Measurements from ENCODE around the gene CEACAM19. TPM values are rescaled to one million over a fixed set of nuclear protein-coding genes. Genes with fewer than 3 reads are reported as not detected.
"Not testable (repeated sequence)": the region's sequence is repeated elsewhere in the genome, so short reads cannot be mapped to it uniquely, and the experiment has no call there.

Gene CEACAM19, protein sequence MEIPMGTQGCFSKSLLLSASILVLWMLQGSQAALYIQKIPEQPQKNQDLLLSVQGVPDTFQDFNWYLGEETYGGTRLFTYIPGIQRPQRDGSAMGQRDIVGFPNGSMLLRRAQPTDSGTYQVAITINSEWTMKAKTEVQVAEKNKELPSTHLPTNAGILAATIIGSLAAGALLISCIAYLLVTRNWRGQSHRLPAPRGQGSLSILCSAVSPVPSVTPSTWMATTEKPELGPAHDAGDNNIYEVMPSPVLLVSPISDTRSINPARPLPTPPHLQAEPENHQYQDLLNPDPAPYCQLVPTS
- total RNA-seq = 1 to 10 TPM in 1 of 2 experiments, under 1 TPM in 1; 0.62 to 1.4 TPM

DNA sequence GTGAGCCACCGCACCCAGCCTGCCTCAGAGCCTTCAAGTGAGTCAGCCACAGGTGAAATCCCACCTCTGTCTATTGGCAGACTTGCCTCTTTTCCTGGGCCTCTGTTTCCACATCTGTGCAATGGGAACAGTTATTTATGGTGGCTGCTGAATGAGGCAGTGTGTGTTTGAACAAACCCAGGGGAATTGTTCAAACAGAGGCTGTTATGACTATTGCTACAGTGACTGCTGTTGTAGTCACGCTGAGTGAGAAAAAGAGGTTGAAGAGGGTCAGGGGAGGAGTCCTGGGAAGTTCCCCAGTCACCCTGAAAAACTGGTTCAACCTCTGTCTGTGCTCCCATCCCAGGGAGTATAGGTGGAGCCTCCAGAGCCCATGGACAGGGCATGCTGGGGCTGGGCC is at the start of gene CEACAM19:
CEACAM19 (plus strand) TSS at position 83 of the 400 bp plus-strand sequence. CDS start 450 bp downstream, outside the sequence.
- DNase-seq = no peak
- Mint-ChIP-seq H3K36me3 (no peaks in the 10 kb centered on the region), H3K4me3 (no peak within 1 kb of the TSS), H3K27ac (no peak within 1 kb of the TSS), H3K9me3 (no peaks in the 10 kb centered on the region), H3K4me1 (no peaks in the 10 kb centered on the region), H3K27me3 (no peaks in the 10 kb centered on the region)

DNA sequence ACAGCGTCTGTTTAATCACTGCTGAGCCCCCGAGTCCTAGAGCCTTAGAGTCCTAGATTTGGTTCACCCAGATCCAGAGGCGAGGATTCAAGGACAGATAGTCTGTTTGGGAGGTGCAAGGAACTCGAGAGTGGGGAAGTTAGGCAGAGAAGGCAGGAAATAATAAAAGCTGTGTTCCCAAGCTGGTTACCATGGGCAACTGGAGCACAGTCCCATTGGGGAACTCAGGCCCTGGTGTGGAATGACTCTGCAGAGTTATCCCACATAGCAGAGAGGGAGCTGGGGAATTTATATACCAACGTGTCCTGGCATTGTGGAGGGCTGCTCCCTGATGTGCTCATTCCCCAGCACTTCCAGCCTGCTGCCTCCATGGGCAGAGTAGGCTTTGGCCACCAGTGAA is 48.2 kb upstream of the CEACAM19 start:
- Mint-ChIP-seq H3K27ac (no peak overlapping the region), H3K27me3 (peaks cover 4% of the 10 kb centered on the region), H3K36me3 (no peaks in the 10 kb centered on the region), H3K4me3 (no peak overlapping the region), H3K9me3 (no peaks in the 10 kb centered on the region), H3K4me1 (no peaks in the 10 kb centered on the region)
- no peak for DNase-seq

DNA sequence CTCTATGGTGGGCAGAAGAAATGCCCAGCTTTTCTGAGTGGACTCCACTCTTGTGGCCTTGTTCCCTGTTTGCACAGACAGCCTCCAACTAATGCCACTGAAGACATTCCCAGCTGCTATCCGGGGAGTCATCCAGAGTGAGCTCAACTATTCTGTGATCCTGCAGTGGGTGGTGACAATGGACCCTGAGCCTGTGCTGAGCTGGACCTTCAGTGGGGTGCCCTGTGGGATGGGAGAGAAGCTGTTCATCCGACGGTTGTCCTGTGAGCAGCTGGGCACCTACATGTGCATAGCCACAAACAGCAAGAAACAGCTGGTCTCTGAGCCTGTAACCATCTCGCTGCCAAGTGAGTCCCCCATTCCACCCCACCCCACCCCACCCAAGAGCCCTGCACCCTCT is 47.7 kb upstream of the CEACAM19 start:
- Mint-ChIP-seq H3K27me3 (peaks cover 4% of the 10 kb centered on the region), H3K27ac (no peak overlapping the region), H3K4me1 (no peaks in the 10 kb centered on the region), H3K9me3 (no peaks in the 10 kb centered on the region), H3K4me3 (no peak overlapping the region), H3K36me3 (no peaks in the 10 kb centered on the region)
- DNase-seq = no peak

DNA sequence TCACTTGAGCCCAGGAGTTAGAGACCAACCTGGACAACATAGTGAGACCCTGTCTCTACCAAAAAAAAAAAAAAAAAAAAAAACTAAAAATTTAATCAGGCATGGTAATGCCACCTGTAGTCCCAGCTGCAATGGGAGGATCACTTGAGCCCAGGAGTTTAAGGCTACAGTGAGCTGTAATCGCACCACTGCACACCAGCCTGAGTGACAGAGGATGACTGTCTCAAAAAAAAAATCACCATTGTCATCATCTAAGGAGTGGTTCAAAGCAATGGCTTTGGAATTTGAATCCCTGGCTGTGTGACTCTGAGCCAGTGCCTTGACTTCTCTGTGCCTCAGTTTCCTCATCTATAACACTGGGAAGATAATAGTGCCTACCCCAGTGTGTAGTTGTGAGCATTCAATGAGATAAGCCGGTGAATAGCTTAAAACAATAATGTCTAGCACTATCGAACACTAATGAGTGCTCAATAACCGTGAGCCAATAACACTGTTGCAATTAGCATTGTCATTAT is 46.4 kb upstream of the CEACAM19 start:
- Mint-ChIP-seq H3K4me1 (no peaks in the 10 kb centered on the region), H3K36me3 (peaks cover 2% of the 10 kb centered on the region), H3K27me3 (peaks cover 4% of the 10 kb centered on the region), H3K9me3 (no peaks in the 10 kb centered on the region), H3K4me3 (no peak overlapping the region), H3K27ac (no peak overlapping the region)
- no peak for DNase-seq

DNA sequence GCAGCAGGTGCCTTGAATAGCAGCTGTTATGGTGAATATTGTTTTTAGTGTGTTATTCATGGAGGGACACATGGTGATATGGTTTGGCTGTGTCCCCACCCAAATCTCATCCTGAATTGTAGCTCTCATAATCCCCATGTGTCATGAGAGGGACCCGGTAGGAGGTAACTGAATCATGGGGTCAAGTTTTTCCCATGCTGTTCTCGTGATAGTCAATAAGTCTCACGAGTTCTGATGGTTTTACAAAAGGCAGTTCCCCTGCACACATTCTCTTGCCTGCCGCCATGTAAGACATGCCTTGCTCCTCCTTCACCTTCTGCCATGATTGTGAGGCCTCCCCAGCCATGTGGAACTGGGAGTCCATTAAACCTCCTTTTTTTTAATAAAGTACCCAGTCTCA is 45.6 kb upstream of the CEACAM19 start:
- H3K36me3 Mint-ChIP-seq, H3K27ac Mint-ChIP-seq, H3K4me3 Mint-ChIP-seq, DNase-seq, H3K9me3 Mint-ChIP-seq, H3K27me3 Mint-ChIP-seq, H3K4me1 Mint-ChIP-seq: not testable (repeated sequence)

DNA sequence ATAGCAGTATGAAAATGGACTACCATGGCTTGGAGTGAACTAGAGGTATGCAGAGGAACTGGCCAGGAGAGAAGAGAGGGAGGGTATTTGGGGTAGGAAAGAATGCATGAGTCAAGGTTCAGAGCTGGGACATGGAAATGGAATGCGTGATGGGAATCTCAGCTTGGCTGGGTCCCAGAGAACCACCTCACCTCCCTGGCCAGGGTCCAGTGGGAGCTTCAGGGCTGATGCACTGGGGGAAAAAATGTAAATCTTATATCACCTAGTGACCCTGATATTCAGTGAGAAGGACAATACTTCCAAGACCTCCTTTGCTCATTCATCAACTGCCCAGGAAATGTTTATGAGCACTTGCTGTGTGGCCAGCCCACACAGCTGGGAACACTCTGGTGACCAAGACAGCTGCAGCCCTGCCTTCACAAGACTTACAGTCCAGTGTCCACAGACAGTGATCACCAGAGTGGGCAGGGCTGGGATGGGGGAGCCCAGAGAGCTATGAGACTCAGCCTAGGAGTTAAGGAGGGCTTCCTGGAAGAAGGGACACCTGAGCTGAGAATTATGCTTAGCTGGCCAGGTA is 45.1 kb upstream of the CEACAM19 start:
- Mint-ChIP-seq H3K4me1 (no peaks in the 10 kb centered on the region), H3K36me3 (peaks cover 2% of the 10 kb centered on the region)

DNA sequence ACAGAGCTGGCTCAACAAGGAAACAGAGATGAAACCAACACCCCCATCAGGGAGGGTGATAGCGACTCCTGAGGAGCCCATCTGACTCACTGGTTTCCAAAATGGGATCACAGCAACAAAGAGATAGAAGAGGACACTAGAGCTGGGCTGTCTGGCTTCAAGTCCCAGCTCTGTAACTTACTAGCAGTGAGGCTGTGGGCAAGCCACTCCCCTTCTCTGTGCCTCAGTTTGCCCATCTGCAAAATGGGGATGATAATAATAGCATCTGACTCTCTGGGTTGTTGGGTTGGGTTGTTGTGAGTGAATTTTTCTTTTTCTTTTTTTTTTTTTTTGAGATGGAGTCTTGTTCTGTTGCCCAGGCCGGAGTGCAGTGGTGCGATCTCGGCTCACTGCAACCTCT is 43.7 kb upstream of the CEACAM19 start:
- DNase-seq = no peak
- H3K4me3 Mint-ChIP-seq = no peak overlapping the region
- H3K4me1 Mint-ChIP-seq = no peaks in the 10 kb centered on the region
- H3K36me3 Mint-ChIP-seq = peaks cover 2% of the 10 kb centered on the region
- H3K9me3 Mint-ChIP-seq = no peaks in the 10 kb centered on the region
- no peak overlapping the region for H3K27ac Mint-ChIP-seq
- peaks cover 4% of the 10 kb centered on the region for H3K27me3 Mint-ChIP-seq

More for the DNA sequence above, 45.1 kb upstream of the CEACAM19 start:
- no peak for DNase-seq
- no peaks in the 10 kb centered on the region for H3K9me3 Mint-ChIP-seq
- H3K27me3 Mint-ChIP-seq = peaks cover 4% of the 10 kb centered on the region
- H3K27ac Mint-ChIP-seq = no peak overlapping the region
- H3K4me3 Mint-ChIP-seq = no peak overlapping the region

DNA sequence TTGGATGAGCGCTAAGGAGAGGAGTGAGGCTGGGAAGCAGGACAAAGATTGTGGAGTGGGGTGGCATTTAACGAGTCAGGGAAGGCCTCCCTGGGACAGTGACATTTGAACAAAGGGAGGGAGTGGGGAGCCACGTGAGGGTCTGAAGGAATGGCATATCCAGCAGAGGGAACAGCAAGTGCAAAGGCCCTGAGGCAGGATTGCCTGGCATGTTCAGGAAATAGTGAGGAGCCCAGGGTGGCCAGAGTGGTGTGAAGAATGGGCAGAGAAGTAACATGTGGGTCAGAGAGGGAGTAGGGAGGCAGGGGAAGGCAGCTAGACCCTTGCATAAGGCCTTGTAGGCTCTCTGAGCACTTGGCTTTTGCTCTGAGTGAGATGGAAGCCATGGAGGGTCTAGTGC is 42.5 kb upstream of the CEACAM19 start:
- H3K27me3 Mint-ChIP-seq = peaks cover 4% of the 10 kb centered on the region
- no peak overlapping the region for H3K27ac Mint-ChIP-seq
- H3K36me3 Mint-ChIP-seq = peaks cover 2% of the 10 kb centered on the region
- no peak overlapping the region for H3K4me3 Mint-ChIP-seq
- DNase-seq = no peak
- H3K4me1 Mint-ChIP-seq = no peaks in the 10 kb centered on the region
- no peaks in the 10 kb centered on the region for H3K9me3 Mint-ChIP-seq

DNA sequence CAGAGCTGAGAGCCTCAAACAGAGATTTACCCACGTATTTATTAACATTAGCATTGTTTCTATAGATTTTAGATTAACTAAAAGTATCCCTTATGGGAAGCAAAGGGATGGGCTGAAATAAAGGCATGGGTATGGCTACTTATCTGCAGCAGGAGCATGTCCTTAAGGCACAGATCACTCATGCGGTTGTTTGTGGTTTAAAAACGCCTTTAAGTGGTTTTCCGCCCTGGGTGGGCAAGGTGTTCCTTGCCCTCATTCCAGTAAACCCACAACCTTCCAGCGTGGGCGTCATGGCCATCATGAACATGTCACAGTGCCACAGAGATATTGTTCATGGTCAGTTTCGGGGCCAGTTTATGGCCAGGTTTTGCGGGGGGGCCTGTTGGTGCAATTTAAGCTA is 39.7 kb upstream of the CEACAM19 start:
- not testable (repeated sequence) for H3K27ac Mint-ChIP-seq, H3K36me3 Mint-ChIP-seq, H3K9me3 Mint-ChIP-seq, DNase-seq, H3K4me3 Mint-ChIP-seq, H3K27me3 Mint-ChIP-seq, H3K4me1 Mint-ChIP-seq

DNA sequence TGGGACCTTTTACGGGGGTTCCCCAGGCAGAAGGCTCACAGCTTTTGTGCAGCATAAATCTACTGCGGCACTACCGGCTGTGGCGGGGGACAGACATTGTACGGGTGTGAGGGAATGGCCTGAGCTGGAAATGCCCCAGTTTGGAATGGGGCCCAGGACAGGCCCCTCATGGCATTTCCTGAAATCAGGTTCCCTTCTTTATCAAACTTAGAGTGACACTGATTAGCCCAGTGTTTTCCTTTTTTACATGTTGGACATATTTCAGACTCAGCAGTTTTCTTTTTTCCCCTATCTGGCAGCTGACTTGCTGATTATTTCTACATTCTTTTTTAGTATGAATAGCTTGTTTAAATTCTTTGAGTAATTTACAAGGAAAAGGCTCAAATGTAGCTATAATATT is 37.2 kb upstream of the CEACAM19 start:
- DNase-seq, H3K36me3 Mint-ChIP-seq, H3K27me3 Mint-ChIP-seq, H3K4me3 Mint-ChIP-seq, H3K4me1 Mint-ChIP-seq, H3K9me3 Mint-ChIP-seq, H3K27ac Mint-ChIP-seq: not testable (repeated sequence)

DNA sequence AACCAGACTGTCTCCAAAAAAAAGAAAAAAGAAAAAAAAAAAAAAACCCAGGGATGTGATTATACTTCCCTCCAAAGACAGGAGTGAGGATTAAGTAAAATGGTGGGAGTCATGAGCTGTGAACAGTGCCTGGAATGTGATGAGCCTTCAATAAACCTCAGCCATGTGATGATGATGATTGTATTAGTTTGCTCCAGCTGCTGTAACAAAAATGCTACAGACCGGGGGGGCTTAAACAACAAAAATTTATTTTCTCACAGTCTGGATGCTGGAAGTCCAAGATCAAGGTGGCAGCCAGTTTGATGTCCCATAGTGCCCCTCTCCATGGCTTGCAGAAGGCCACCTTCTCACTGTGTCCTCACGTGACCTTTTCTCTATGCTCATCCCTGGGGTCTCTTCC is 36.5 kb upstream of the CEACAM19 start:
- Mint-ChIP-seq H3K36me3 (no peaks in the 10 kb centered on the region), H3K9me3 (no peaks in the 10 kb centered on the region), H3K27me3 (no peaks in the 10 kb centered on the region), H3K4me1 (no peaks in the 10 kb centered on the region), H3K27ac (no peak overlapping the region), H3K4me3 (no peak overlapping the region)
- DNase-seq = no peak

DNA sequence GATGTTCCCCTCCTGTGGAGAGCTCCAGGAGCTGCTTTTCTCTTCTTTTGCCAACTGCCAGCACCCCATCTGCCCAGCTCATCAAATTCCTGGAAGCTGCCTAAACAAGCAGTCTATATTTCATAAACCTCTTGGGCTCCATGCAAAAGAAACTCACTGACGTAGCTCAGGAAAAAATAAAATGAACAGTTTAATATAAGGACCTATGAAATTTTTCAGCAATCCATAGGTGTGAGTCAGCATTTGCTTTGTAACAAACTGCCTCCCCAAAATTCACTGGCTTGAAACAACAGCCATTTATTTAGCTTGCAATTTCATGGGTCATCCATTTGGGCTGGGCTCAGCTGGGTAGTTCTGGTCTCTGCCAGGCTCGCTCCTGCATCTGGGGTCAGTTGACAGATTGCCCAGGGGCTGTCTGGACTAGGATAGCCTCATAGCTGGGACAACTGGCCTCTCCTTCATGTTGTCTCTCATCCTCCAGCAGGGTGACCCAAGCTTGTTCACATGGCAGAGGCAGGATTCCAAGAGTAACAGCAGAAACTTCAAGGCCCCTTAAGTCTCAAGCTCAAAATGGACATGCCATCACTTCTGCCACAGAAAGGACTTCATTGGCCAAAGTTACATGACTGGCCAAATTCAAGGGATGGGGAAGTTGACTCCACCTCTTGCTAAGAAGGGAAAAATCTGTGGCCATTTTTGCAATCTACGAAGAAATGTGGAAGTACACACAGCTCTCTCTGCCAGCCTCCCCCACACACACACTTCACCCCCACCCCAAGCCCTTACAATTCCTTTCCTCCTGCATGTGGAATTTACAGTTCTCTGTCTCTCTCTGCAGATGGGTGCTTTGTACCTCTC is 35.5 kb upstream of the CEACAM19 start:
- Mint-ChIP-seq H3K9me3 (no peaks in the 10 kb centered on the region), H3K27ac (no peak overlapping the region), H3K27me3 (no peaks in the 10 kb centered on the region), H3K36me3 (no peaks in the 10 kb centered on the region), H3K4me3 (no peak overlapping the region), H3K4me1 (no peaks in the 10 kb centered on the region)
- DNase-seq = no peak

DNA sequence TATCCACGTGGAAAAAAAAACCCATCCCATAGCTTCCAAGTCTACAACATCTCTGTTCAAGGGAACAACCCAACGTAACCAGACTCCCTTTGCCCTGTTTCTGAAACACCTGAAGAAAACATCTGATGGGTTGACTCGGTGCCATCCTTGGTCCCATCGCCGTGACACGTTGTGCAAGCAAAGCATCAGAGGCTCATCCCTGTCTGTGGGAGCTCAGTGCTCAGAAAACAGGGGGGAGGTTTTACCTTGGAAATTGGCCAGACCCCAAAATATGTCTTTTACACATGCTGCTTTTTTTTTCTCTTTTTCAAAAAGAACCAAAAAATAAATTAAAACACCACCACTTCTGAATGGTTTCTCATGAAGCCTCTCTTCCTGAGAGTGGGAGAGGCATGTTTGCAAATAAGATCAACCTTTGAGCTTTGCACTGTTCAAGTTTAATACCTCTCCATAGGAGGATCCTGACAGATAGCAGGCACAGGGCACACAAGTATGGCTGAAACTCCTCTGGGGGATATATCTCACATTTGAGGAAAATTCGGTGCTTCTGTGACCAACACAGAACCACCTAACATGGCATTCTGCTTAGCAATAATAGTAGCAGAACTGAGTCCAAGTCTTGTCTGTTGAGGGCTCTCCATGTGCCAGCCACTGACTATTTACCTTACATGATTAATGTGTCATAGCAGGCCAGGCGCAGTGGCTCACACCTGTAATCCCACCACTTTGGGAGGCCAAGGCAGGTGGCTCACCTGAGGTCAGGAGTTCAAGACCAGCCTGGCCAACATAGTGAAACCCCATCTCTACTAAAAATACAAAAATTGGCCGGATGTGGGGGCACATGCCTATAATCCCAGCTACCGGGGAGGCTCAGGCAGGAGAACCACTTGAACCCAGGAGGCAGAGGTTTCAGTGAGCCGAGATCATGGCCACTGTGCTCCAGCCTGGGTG is 34.6 kb upstream of the CEACAM19 start:
- no peak overlapping the region for H3K27ac Mint-ChIP-seq
- no peaks in the 10 kb centered on the region for H3K4me1 Mint-ChIP-seq
- peaks cover 4% of the 10 kb centered on the region for H3K27me3 Mint-ChIP-seq
- no peak overlapping the region for H3K4me3 Mint-ChIP-seq
- H3K9me3 Mint-ChIP-seq = no peaks in the 10 kb centered on the region
- no peaks in the 10 kb centered on the region for H3K36me3 Mint-ChIP-seq
- DNase-seq = no peak

DNA sequence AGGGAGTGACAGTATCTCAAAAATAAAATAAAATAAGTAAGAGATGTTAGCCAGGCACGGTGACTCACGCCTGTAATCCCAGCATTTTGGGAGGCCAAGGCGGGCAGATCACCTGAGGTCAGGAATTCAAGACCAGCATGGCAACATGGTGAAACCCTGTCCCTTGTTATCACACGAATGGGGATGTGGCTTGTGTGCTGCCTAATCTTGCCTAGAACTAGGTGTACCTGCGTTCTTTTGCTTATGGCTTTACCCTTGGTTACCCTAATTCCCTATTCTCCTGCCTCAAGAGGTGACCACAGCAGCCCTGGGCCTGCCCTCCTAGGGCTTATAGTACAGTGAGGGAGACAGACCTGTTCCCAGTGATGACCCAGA is 33.9 kb upstream of the CEACAM19 start:
- no peaks in the 10 kb centered on the region for H3K9me3 Mint-ChIP-seq
- no peak overlapping the region for H3K27ac Mint-ChIP-seq
- DNase-seq = no peak
- H3K36me3 Mint-ChIP-seq = no peaks in the 10 kb centered on the region
- peaks cover 5% of the 10 kb centered on the region for H3K27me3 Mint-ChIP-seq
- H3K4me1 Mint-ChIP-seq = no peaks in the 10 kb centered on the region
- no peak overlapping the region for H3K4me3 Mint-ChIP-seq
